ENCODE measurements around the gene MAMDC2.

Gene MAMDC2

GRCh38 chr9:70064496-70064895 lies 20.8 kb downstream of the MAMDC2 start:
- FAIRE-seq = no peak
- no peak for DNase-seq (ENCODE audit: low spot score)

GRCh38 chr9:70065572-70065971 lies 21.9 kb downstream of the MAMDC2 start:
- FAIRE-seq = no peak
- DNase-seq (ENCODE audit: low spot score) = no peak

DNA sequence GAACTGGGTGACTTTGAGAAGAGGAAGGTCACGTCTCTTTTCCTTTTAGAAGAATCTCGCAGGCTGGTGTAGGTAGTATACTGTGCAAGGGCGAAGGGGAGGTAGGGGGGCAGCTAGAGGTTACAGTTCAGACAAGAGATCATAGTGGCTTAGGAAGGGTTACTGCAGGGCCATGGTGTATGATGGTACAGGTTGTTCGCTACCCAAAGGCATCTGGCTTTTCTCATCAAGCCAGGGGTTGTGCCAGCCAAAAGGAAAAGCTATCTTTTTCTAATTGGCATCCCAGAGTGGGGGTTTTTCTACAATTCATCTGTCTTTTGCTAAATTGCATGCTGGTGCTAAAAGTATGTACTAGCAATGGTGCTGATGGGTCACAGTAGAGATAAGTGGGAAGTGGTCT lies 22.8 kb downstream of the MAMDC2 start:
- DNase-seq (ENCODE audit: low spot score) (no peak), FAIRE-seq (no peak)

DNA sequence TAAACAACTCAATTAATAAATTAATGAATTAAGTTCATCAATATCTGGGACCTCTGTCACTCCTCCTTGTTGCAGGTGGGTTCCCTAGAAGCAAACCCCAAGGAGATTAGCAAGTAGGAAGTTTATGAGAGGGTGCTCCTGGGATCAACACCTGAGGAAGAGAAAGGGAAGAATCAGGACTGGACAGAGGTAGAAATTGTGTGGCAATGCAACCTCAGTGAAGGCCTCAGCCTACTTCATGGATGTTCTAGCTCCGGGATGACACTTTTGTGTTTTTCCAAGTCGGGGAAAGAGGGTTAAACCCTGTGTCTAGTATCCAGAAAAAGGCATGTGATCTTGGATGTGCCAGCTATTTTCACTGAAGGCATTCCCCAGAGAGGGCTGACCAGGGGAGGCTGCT lies 23.2 kb downstream of the MAMDC2 start:
- no peak for DNase-seq (ENCODE audit: low spot score)
- no peak for FAIRE-seq

DNA sequence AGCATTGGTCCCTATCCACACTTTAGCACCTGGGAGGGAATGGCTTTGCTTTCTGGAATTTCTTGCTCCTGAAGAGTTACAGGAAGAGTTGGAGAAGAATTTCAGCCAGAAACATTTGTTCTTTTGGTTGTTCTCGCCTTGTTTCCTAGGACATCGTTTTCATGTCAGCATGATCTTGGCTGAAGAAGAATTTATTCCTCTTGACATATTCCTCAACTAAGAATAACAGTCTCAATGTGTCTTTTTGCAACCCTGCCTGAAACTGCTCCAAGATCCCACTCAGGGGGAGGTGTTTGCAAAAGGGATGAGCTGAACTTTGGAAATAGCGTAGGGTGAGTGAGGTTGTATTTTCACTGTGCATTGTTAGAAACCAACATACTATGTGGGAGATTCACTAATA lies 26.1 kb downstream of the MAMDC2 start:
- FAIRE-seq (no peak), DNase-seq (ENCODE audit: low spot score) (no peak)

GRCh38 chr9:70073193-70073592 lies 29.5 kb downstream of the MAMDC2 start:
- no peak for FAIRE-seq

DNA sequence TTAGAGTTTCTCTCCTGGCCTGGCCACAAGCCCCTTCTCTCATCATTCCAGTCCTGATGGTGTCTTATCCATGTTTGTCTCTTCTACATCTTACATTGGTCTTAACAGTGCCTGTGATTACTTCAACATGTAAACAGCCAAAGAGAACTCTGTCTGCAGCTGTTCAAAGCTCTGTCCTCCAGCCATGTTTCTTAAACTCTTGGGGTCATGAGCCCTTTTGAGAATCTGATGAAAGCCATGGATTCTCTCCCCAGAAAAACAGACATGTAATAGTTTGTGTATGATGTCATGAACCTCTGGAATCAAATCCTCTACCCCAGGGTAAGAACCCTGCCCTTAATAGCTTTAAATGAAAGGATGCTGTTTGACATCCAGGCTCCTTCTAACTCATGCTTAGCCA lies 30.1 kb downstream of the MAMDC2 start:
- DNase-seq (ENCODE audit: low spot score) (no peak), FAIRE-seq (no peak)

More at GRCh38 chr9:70073193-70073592, 29.5 kb downstream of the MAMDC2 start:
- DNase-seq (ENCODE audit: low spot score) = no peak

DNA sequence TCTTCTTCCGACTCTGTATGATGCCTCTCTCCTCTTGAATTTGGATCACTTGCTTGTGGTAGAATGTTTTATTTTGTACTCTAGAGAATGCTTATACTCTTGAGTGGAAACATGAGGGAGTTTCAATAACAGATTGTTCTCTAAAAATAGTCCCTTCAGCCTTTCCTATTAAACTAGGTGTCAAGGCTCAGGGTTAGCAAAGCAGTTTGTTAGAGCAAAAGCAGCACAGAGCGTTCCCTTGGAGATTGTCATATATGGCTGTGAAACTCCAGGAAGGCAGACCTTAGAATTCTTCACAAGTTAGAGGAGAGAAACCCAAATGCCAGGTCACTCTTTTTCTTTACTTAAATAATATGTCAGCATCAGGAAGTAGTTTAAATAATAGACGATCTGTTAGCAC lies 33.0 kb downstream of the MAMDC2 start:
- FAIRE-seq (no peak), DNase-seq (ENCODE audit: low spot score) (no peak)

DNA sequence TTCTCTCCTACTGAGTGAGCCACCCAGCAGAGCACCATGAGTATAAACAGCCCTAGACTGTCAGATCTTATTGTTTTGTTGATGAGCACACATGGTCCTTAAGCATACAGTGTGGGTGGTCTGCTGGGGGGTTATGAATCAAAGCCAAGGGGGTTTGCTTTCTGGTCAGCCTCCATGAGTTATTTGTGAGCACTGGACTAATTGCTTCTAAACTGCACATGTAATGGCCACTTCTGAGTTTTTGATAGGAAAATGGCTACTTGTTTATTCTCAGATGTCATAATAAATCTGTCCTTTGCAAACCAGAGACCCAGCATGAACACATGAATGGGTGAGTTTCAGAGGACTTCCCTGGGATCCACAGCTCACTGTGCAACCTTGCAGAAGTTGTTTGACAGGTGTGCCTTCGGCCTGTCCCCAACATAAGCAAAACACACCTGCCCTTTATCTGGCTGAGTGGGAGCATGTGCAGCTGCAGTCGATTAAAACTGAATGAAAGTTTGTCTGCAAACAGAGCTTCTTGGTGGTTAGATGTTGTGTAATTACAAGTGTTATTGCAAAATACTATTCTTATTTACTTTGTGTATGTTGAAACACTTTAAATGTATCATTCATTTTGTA lies 35.9 kb downstream of the MAMDC2 start:
- DNase-seq (ENCODE audit: low spot score) = no peak
- FAIRE-seq = no peak

DNA sequence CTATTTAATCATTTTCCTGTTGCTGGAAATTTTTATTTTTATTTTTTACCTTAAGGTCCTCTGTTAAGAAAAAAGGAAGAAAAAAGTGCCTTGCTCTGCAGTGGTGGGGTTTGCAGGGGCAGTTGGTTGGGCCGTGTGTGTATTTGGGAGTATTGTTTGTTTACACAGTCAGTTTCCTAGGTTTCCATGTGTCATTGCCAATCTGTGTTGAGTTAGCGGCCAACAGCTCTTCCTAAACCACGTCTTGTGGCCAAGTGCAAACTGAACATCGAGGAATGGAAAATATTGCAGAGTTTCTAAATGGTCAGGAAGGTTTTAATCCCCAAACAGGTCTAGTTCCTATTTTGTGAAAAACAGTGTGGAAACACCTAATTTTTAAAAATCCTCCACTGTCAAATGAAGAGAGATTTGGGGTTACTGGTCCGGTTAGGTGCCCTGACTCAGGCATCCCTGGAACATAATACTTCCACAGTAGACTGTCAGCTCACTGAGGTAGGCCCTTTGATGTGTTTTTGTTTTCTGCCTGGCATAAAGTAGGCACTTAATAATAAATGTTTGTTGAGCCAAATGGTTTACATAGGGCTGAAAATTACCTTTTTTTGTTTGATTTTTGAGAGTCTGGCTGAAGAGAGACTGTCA lies 37.0 kb downstream of the MAMDC2 start:
- FAIRE-seq (no peak), DNase-seq (ENCODE audit: low spot score) (peak; percentile 81)

- peak; percentile 85 for DNase-seq (ENCODE audit: low spot score)
- peak; percentile 87 for FAIRE-seq
Measured at GRCh38 chr9:70081120-70081495, 37.5 kb downstream of the MAMDC2 start.

GRCh38 chr9:70083429-70083828 lies 39.8 kb downstream of the MAMDC2 start:
- DNase-seq (ENCODE audit: low spot score) = no peak
- no peak for FAIRE-seq

DNA sequence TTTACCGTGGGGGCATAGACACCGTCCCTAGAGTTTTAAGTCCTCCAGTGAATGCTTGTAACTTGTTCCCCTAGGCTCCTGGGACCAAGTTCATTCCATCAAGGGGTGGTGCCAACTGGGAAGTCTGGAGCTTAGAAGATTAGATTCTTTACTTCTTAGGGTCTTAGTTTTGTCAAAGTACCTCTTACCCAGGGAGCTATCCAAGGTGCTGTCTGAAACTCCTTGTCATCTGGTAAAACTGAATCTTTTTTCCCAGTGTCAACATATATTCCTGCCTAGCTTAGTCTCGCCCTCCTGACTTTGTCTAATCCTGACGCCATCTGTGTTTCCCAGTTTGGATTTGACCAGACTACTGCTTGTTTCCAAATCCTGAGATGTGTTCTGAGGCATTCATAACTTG lies 41.6 kb downstream of the MAMDC2 start:
- no peak for FAIRE-seq

DNA sequence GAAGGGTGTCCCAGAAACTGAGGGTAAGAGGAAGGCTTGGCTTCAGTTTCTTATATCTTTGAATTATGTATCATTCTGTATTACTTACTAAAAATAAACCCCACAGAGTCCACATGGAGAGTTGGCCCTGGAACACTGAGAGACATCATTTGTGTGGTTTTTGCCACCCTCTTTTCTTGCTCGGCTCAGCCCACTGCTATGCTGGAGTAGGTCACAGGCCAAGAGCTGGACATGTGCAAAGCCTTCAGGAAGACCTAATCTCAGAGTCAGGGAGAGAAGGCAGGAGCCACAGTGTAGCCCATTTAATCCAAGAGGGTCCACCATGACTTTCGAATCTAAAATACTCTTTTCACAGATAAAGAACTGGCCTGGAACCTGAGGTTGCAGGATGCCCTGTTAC lies 47.5 kb downstream of the MAMDC2 start:
- no peak for DNase-seq (ENCODE audit: low spot score)
- no peak for FAIRE-seq

More for the DNA sequence above, 41.6 kb downstream of the MAMDC2 start:
- DNase-seq (ENCODE audit: low spot score) = no peak

- no peak for FAIRE-seq
- DNase-seq (ENCODE audit: low spot score) = peak; percentile 13
Measured at GRCh38 chr9:70091572-70091971, 47.9 kb downstream of the MAMDC2 start.

GRCh38 chr9:70092190-70092589 lies 48.5 kb downstream of the MAMDC2 start:
- DNase-seq (ENCODE audit: low spot score) = no peak
- no peak for FAIRE-seq

- DNase-seq (ENCODE audit: low spot score) = no peak
- FAIRE-seq = no peak
Measured at GRCh38 chr9:70093095-70093494, 49.4 kb downstream of the MAMDC2 start.

DNA sequence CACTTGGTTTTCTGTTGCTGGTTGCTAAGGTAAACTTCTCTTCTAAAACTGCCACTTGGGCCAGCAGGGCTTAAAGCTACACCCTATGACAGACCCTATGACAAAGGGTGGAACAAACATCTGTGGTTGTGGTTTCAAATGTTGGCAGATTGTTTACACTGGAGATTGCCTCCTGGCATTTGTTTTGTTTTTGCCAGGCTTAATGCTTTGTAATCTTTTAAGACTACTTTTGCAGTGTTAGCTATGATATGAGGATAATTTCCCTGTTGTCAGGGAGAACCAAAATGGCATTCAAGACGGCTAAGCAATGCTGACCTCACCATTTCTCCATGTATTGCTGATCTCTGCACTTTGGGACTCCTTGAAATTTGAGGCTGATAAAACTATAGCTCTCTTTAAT lies 50.3 kb downstream of the MAMDC2 start:
- DNase-seq (ENCODE audit: low spot score) (peak; percentile 5), FAIRE-seq (no peak)

DNA sequence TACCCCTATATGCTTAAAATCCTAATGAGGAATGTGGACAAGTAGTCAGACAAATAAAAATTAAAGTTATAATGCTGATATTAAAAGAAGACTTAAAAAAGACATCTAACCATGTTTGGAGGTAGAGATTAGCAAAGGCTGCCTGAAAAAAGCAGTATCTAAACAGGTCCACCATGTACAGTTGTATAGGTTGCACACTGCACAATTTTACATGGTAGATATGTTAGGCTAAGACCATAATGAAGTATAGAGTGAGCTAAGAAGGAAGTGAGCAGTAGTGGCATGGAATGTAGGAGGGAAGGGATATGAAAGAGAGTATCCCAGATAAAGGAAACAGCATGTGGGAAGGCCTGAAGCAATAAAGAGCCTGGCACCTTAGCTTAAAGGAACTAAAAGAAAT lies 51.1 kb downstream of the MAMDC2 start:
- DNase-seq (ENCODE audit: low spot score) (no peak), FAIRE-seq (no peak)

DNA sequence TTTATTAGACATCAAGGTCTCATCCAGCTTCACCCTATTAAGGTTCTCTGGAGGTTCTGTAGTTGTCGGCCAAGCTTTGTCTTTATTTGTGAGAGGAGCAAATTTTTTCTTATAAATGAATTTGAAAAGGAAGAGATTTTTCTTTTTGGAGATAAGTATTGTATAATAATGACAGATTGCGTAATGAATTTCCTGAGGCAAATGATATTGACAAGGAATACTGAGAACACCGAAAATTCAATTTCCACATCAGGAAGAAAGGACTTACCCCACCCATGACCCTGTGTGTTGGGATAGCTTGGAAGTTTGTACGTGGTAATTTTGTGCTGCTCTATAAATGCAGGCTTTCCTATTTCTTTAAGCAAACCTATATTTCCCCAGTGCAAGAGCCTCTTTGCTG lies 53.5 kb downstream of the MAMDC2 start:
- FAIRE-seq = no peak
- no peak for DNase-seq (ENCODE audit: low spot score)

DNA sequence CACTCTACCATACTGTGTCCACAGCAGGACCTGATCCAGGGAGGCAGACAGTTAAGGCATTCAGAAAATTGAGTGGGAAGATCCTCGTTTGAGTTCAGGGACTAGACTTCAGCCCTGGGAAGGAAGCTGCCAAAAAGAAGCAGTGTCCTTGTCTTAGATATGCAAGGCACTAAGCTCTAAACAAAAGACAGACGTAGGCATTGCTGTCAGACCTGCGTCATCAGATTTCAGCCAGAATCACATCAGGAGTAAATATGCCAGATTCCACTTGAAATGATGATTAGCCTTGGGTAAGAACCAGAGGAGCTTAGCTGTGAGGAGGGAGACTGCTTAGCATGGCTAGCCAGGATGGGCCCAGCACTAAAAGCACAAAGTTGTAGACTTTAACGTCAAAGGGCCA lies 56.7 kb downstream of the MAMDC2 start:
- FAIRE-seq (no peak), DNase-seq (ENCODE audit: low spot score) (no peak)

DNA sequence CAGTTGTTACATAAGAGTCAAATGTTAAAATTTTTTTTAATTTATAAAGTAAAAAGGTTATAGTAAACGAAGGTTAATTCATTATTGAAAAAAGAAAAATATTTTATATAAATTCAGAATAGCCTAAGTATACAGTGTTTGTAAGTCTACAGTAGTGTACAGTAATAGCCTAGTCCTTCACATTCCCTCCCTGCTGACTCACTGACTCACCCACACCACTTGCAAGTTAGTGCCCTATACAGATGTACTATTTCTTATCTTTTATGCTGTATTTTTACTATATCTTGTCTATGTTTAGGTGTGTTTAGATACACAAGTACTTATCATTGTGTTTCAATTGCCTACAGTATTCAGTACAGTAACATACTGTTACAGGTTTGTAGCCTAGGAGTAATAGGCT lies 57.6 kb downstream of the MAMDC2 start:
- DNase-seq (ENCODE audit: low spot score) = peak; percentile 36
- FAIRE-seq = peak; percentile 82

- no peak for FAIRE-seq
- DNase-seq (ENCODE audit: low spot score) = no peak
Measured at GRCh38 chr9:70105147-70105546, 61.5 kb downstream of the MAMDC2 start.

GRCh38 chr9:70106571-70106970 lies 62.9 kb downstream of the MAMDC2 start:
- no peak for DNase-seq (ENCODE audit: low spot score)
- no peak for FAIRE-seq

Data from RCC 7860 (cell line).